Activated B cell treated with CpG ODN at 0.5 μM for 24 hours (primary cell): Measurements from ENCODE around the gene CBX2. TPM values are rescaled to one million over a fixed set of nuclear protein-coding genes. Genes with fewer than 3 reads are reported as not detected.

ENCODE experiments used
- ATAC-seq: fragments of 200-7000 bp; cut with Tn5 transposase; one replicate; pipeline ENCODE4 v1.10.0; 2021; ENCODE audit warnings: low read depth, mild to moderate bottlenecking, moderate library complexity
- CTCF ChIA-PET: fragments of 350-600 bp; sonication (Branson Sonifier 250); formaldehyde crosslinking; loops from one replicate; lab custom pipeline; 2021; ENCODE audit warnings: antibody characterized with exemption; lab: Charles Lee
- POLR2A ChIA-PET: fragments of 350-600 bp; sonication (Branson Sonifier 250); formaldehyde crosslinking; loops from one replicate; lab custom pipeline; 2021; ENCODE audit warnings: antibody characterized with exemption; lab: Charles Lee
- DNase-seq: peaks from one replicate; pipeline ENCODE4 v3.0.0; 2022
- H3K27ac Mint-ChIP-seq: one replicate; pipeline ENCODE4 v1.8.0; 2020; ENCODE audit warnings: mixed read lengths
- H3K27me3 Mint-ChIP-seq: one replicate; pipeline ENCODE4 v1.8.0; 2021; ENCODE audit warnings: mixed read lengths
- H3K36me3 Mint-ChIP-seq: one replicate; pipeline ENCODE4 v1.8.0; 2021; ENCODE audit warnings: low read depth, mixed read lengths
- H3K4me1 Mint-ChIP-seq: one replicate; pipeline ENCODE4 v1.8.0; 2021; ENCODE audit warnings: mixed read lengths
- H3K4me3 Mint-ChIP-seq: one replicate; pipeline ENCODE4 v1.8.0; 2020; ENCODE audit warnings: mild to moderate bottlenecking, mixed read lengths
- H3K9me3 Mint-ChIP-seq: one replicate; pipeline ENCODE4 v1.8.0; 2020; ENCODE audit warnings: mixed read lengths
- CTCF ChIP-seq: fragments of 200-600 bp; IDR thresholded peaks from one replicate; pipeline ENCODE4 v1.8.0; 2022; ENCODE audit warnings: antibody characterized with exemption, mild to moderate bottlenecking
- intact Hi-C: fragments of 100-400 bp; cut with micrococcal nuclease; formaldehyde crosslinking; loops from one replicate; pipeline ENCODE4 v1.15.1; 2024
- total RNA-seq: library from RNA; stranded (reverse); gene quantifications from 2 replicates; pipeline ENCODE4 v1.2.3, GENCODE V29; 2022

Gene CBX2
- total RNA-seq, 1 donor from 2014 or later = 0.67 TPM

- DNase-seq (no peak), ATAC-seq (no peak)
- CTCF ChIA-PET = no interaction called here
- POLR2A ChIA-PET = interaction anchor here (0.5 to 18.2 kb wide), 9 partner anchors 8 to 1699 kb away, joined by 3 to 212 read pairs (median 10); partner anchors contain the start of gene CBX4
- Mint-ChIP-seq H3K27me3 (peaks cover 52% of the 10 kb centered on the region), H3K36me3 (peaks cover 5% of the 10 kb centered on the region), H3K27ac (peak overlapping the region; percentile 30), H3K4me1 (peaks cover 43% of the 10 kb centered on the region), H3K9me3 (no peaks in the 10 kb centered on the region), H3K4me3 (no peak overlapping the region)
- no peak for TF ChIP-seq CTCF
- intact Hi-C loops = loop anchor here (5.0 to 10.0 kb wide), 2 partner anchors 129 to 1712 kb away; partner anchors contain the start of gene ACTG1
Measured at GRCh38 chr17:79802736-79803420, 24.9 kb downstream of the CBX2 start.

DNA sequence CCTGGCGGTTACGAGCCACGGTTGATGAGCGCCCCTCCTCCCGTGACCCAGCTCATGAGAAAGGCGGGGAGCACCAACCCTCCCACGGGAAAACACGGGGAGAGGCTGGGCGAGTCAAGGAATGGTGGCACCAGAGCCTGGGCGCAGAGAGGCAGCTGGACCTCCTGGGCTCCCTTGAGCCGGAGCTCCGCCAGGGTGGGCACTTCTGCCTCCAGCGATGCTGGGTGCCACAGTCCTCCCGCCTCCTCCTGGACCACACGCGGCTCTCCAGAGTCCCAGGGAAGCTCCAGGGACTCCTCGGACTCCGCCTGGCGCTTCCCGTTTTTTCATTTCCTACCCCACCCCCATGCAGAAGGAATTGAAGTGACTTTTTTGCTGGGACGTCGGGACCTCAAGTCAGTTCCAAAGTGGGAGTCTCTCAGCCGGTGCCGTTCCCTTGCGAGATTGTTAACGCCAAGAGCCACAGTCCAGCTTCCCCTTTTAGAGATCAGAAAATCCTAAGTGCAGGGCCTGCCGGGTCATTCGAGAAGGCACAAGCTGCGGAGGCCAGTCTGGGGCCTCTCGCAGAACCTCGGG lies 25.6 kb downstream of the CBX2 start:
- peaks cover 56% of the 10 kb centered on the region for H3K27me3 Mint-ChIP-seq
- ChIA-PET POLR2A (interaction anchor here (0.9 to 18.2 kb wide), 7 partner anchors 9 to 193 kb away, joined by 3 to 212 read pairs (median 10); partner anchors contain the start of gene CBX4), CTCF (interaction anchor here (1.0 to 1.7 kb wide), 2 partner anchors 14 to 128 kb away, joined by 3 to 7 read pairs; no protein-coding TSS in a partner anchor)
- intact Hi-C loops = loop anchor here (5.0 to 10.0 kb wide), 2 partner anchors 129 to 1711 kb away; partner anchors contain the start of gene ACTG1
- H3K4me1 Mint-ChIP-seq = peaks cover 41% of the 10 kb centered on the region
- H3K36me3 Mint-ChIP-seq = peaks cover 5% of the 10 kb centered on the region
- TF ChIP-seq CTCF = no peak
- H3K4me3 Mint-ChIP-seq = no peak overlapping the region
- ATAC-seq = no peak
- H3K9me3 Mint-ChIP-seq = no peaks in the 10 kb centered on the region
- DNase-seq = no peak
- peak overlapping the region; percentile 70 for H3K27ac Mint-ChIP-seq

DNA sequence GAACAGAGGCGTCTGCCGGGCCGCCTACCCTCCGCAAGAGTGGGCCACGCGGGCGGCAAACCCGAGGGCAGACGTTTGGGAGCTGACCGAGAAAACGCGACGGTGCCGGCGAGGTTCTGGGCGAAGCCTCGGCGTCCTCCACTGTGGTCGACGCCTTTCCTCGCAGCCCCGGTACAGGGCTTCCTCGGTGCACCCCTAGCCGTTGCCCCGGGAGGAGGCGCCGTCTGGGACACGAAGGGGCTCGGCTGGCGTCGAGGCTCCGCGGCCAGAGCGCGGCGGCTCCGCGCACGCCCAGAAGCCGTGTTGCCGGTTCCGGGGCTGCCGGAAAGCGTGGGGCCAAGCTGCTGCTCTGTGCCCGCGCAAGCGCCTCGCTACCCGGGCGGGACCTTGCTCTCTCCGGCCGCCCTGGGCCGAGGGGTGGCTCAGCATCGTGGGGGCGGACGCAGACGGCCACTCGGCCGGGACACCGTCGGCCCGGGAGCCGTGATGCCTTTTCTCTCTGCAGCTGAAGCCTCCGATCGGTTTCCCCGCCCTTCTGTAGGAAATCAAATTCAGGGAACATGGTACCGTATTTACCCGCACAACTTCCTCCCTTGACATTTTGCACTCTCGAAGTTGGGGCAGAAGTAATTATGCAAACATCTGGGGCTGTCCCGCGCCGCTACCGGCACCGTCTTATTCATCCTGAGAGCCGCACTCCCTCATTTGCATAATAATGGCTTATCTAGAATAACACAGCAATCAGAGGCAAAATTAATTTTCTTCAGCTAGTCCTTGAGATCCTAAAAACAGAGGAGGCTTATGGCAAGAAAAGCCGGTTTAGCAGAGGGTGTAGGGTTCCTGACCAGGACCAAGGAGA lies 26.3 kb downstream of the CBX2 start:
- CTCF ChIA-PET = interaction anchor here (0.7 to 1.7 kb wide), 5 partner anchors 15 to 127 kb away, joined by 3 to 7 read pairs (median 4); no protein-coding TSS in a partner anchor

More for the DNA sequence above, 26.3 kb downstream of the CBX2 start:
- H3K4me1 Mint-ChIP-seq = peaks cover 43% of the 10 kb centered on the region
- intact Hi-C loops = loop anchor here (1.0 to 10.0 kb wide), 4 partner anchors 35 to 1711 kb away; partner anchors contain the start of genes ACTG1 and CBX4
- H3K36me3 Mint-ChIP-seq = peaks cover 5% of the 10 kb centered on the region
- ATAC-seq = peak; percentile 87
- POLR2A ChIA-PET = interaction anchor here (0.9 to 18.2 kb wide), 11 partner anchors 8 to 193 kb away, joined by 3 to 212 read pairs (median 7); partner anchors contain the start of genes CBX4 and CBX8
- peaks cover 61% of the 10 kb centered on the region for H3K27me3 Mint-ChIP-seq
- no peaks in the 10 kb centered on the region for H3K9me3 Mint-ChIP-seq
- peak overlapping the region; percentile 91 for H3K27ac Mint-ChIP-seq
- TF ChIP-seq CTCF = no peak
- DNase-seq = peak; percentile 65
- H3K4me3 Mint-ChIP-seq = peak overlapping the region; percentile 81
